Right atrium auricular region (tissue), 2 donors: Measurements from ENCODE around the gene FAM240A. TPM values are rescaled to one million over a fixed set of nuclear protein-coding genes. Genes with fewer than 3 reads are reported as not detected.

Experiments used
- DNase-seq: peaks from one replicate; pipeline ENCODE4 v3.0.0-alpha.2; 2019; ENCODE audit warnings: low spot score
- H3K27ac ChIP-seq, 2 donors: fragments of 200-600 bp; sonication (generic); 1 replicate in 1 of 2; 2 replicates in 1 of 2; pipeline ENCODE4 v1.5.1; 2016 to 2019
- H3K27me3 ChIP-seq, 2 donors: fragments of 200-600 bp; sonication (generic); one replicate each; pipeline versions ENCODE4 v1.5.1 to v1.6.0; 2017 to 2019
- H3K36me3 ChIP-seq: fragments of 200-600 bp; sonication (generic); one replicate; pipeline ENCODE4 v1.5.1; 2016
- H3K4me1 ChIP-seq, 2 donors: fragments of 200-600 bp; sonication (generic); one replicate each; pipeline versions ENCODE4 v1.5.1 to v1.6.0; 2017 to 2019
- H3K4me3 ChIP-seq, 2 donors: fragments of 200-600 bp; sonication (generic); 1 replicate in 1 of 2; 2 replicates in 1 of 2; pipeline ENCODE4 v1.5.1; 2017 to 2019; ENCODE audit warnings: mild to moderate bottlenecking in 1 of 2, moderate library complexity in 1 of 2
- H3K9me3 ChIP-seq, 2 donors: fragments of 200-600 bp; sonication (generic); one replicate each; pipeline ENCODE4 v1.5.1; 2019
- total RNA-seq, 2 donors: library from RNA; depleted of rRNA; stranded (reverse); fragments of >200 nt; gene quantifications; one replicate each; pipeline ENCODE4 v1.1.0, GENCODE V29; 2016
- TF ChIP-seq, protein P1 (sequence below), 2 donors: fragments of 200-600 bp; sonication (generic); IDR thresholded peaks; one replicate each; pipeline ENCODE4 v1.5.1; 2019; ENCODE audit warnings: antibody characterized with exemption in 2 of 2

Gene FAM240A
- total RNA-seq, 2 donors from 2014 or later = not detected

DNA sequence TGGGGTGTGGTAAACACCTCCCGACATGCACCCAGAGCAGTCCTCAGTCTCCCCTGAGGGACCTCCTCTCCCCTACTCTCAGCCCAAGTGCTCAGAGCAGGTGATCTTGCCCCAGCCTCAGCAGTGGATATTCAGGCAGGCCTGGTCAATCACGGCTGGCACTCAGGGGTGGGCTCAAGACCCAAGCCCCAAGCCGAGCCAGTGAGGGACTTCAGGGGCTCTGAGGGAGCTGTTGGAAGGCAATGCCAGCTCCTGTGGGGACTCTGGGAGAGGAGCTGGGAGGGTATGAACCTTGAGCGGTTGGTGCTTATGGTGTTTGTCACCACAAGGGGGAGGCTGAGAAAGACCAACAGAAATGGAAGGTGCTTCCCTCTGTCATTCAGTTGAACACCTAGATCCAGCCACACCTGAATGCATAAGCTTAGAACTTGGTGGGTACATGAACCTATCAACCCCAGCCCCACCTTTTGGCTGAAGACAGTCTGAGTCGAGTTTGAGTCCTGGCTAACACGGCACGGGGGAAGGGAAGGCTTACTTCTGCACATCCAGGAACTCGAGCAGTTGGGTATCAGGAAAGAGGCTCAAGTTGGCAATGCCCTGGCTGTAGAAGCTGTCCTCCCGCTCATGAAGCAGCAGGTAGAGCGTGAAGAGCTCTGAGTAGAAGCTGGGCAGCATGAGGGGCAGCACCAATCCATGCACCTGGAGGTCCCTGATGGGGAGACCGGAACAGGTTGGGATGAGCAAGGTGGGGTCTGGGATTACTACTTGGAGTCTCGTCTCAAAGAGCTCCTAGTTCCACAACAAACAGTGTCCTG, 61.9 kb downstream of the FAM240A start:
- Histone ChIP-seq H3K4me3 (no peak overlapping the region), H3K27me3 (no peaks in the 10 kb centered on the region), H3K4me1 (peaks cover 0 to 19% of the 10 kb centered on the region in 2 donors), H3K36me3 (peaks cover 19% of the 10 kb centered on the region), H3K27ac (no peak overlapping the region), H3K9me3 (no peaks in the 10 kb centered on the region)
- DNase-seq = no peak
- TF ChIP-seq, protein P1, sequence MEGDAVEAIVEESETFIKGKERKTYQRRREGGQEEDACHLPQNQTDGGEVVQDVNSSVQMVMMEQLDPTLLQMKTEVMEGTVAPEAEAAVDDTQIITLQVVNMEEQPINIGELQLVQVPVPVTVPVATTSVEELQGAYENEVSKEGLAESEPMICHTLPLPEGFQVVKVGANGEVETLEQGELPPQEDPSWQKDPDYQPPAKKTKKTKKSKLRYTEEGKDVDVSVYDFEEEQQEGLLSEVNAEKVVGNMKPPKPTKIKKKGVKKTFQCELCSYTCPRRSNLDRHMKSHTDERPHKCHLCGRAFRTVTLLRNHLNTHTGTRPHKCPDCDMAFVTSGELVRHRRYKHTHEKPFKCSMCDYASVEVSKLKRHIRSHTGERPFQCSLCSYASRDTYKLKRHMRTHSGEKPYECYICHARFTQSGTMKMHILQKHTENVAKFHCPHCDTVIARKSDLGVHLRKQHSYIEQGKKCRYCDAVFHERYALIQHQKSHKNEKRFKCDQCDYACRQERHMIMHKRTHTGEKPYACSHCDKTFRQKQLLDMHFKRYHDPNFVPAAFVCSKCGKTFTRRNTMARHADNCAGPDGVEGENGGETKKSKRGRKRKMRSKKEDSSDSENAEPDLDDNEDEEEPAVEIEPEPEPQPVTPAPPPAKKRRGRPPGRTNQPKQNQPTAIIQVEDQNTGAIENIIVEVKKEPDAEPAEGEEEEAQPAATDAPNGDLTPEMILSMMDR (IDR thresholded peaks at IDR 0.05) = no peak

DNA sequence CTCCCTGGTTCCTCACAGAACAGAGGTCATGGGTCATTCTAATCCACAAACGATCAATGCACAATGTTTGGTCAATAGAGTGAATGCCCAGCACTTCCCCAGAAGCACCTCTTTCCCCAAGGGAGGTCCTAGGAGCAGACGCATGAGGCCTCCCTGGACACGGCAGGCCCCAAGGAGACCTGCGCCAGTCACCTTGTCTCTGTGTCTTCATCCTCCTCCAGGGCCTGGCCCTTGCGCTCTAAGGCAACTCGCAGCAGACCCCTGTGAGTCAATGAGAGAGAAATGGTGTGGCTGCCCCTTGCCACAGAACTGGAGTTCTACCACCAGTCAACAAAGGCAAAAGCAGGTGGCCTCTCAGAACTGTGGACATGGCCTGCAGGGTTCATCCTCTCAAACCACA, 63.1 kb downstream of the FAM240A start:
- no peak overlapping the region for H3K27ac ChIP-seq
- no peak for DNase-seq
- H3K27me3 ChIP-seq = no peaks in the 10 kb centered on the region
- TF ChIP-seq, protein P1 (IDR thresholded peaks at IDR 0.05) = no peak
- no peak overlapping the region for H3K4me3 ChIP-seq
- H3K9me3 ChIP-seq = no peaks in the 10 kb centered on the region
- peaks cover 0 to 19% of the 10 kb centered on the region in 2 donors for H3K4me1 ChIP-seq
- H3K36me3 ChIP-seq = peaks cover 19% of the 10 kb centered on the region

Other genes starting within 250 kb of the FAM240A start
- gene CCR5, start 241.6 kb upstream of the FAM240A start, total RNA-seq = 1 to 10 TPM in 1 of 2 donors, not detected in 1; 1.1 TPM
- 1 to 10 TPM in 1 of 2 donors, under 1 TPM in 1; 0.89 to 4.2 TPM for gene CCRL2, start 205.3 kb upstream of the FAM240A start, total RNA-seq
- 1 to 10 TPM in 1 of 2 donors, under 1 TPM in 1; 0.51 to 1.8 TPM for gene LTF, start 147.6 kb upstream of the FAM240A start, total RNA-seq
- gene RTP3, start 114.5 kb upstream of the FAM240A start, total RNA-seq = not detected
- 10 to 100 TPM in 1 of 2 donors, 1 to 10 TPM in 1; 7.0 to 29.7 TPM for gene LRRC2, start 46.2 kb upstream of the FAM240A start, total RNA-seq
- 10 to 100 TPM in 1 of 2 donors, 1 to 10 TPM in 1; 8.3 to 12.5 TPM for gene ALS2CL, start 81.2 kb downstream of the FAM240A start, total RNA-seq
- gene TMIE, start 88.9 kb downstream of the FAM240A start, total RNA-seq = not detected
- under 1 TPM in 1 of 2 donors, not detected in 1; 0.12 TPM for gene PRSS50, start 105.3 kb downstream of the FAM240A start, total RNA-seq